OCI-M1 (cell line): ENCODE results near the gene ADPRH.
"Not testable (repeated sequence)": the region's sequence is repeated elsewhere in the genome, so short reads cannot be mapped to it uniquely, and the experiment has no call there.

Source experiments
- DNase-seq: peaks from one replicate; lab custom pipeline; 2025; lab: John Stamatoyannopoulos, UW

ADPRH gene

DNA sequence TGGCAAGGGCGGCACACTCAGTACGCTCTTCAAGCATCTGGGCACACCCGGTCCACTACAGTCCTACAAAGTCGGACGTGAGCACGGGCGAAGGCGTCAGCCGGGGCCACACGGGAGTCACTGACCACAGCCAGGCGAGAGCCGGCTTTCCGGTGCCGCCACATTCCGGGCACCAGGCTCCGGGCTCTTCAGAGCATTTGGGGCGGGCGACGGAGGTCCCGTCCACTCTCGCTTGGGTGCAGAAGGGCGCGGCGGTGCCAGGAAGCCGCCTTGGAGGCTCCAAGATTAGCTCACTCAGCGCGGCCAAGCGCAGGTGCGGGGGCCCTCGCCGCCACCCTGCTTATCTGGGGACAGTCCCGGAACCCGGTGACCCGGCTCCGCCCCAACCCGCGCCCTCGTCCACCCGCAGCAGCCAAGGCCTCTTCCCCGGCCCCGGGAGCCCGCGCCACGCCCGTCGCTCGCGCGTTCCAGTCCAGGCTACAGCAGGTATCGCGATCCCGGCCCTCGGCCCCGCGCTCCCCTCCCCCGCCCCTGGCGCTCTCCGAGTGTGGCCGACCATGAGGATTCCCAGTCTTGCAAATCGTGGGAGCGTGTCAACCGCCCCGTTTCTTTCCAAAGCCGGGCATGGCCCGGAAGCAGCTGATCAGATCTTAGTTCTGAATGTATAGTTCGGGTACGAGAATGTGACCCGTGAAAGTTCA lies at the start of gene ADPRH:
ADPRH (plus strand) TSS at position 127 of the 701 bp plus-strand sequence. CDS start 2,678 bp downstream, outside the sequence.
- DNase-seq: peak; percentile 54

DNA sequence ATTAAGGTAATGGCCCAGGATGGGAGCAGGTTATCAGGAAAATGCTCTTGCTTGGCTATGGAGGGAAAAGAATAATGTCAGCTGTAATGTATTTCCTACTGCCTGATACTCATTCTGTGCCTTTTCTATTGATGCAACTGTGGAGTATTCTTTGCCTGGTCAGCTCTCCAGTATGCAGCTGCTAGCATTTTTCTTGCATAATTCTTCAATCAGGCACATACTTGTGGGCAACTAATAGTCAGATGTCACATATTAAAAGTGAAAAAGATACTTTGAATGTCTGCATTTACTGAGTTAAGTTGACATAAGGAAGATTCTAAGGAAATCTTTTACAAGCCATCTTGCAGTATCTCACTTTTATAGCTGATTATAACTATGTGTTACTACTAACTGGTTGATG lies 49.4 kb upstream of the ADPRH start:
- DNase-seq: no peak

DNA sequence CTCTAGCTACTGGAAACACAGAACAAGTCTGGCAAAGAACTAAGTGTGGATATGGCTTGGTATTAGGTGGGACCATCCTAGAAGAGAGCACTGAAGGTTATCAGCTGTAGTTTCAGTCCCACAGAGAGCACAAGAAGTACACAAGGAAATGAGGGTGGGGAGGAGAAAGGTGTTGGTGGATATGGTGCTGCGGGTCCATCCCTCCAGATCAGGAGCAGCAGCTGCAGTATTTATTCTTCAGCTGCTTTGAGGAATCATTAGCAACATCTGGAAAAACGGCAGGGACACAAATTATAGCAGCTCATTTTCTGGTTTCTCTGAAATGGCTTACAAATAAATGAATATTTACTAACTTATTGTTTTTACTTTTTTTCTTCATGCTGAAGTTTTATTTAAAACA lies 48.8 kb upstream of the ADPRH start:
- DNase-seq: no peak

DNA sequence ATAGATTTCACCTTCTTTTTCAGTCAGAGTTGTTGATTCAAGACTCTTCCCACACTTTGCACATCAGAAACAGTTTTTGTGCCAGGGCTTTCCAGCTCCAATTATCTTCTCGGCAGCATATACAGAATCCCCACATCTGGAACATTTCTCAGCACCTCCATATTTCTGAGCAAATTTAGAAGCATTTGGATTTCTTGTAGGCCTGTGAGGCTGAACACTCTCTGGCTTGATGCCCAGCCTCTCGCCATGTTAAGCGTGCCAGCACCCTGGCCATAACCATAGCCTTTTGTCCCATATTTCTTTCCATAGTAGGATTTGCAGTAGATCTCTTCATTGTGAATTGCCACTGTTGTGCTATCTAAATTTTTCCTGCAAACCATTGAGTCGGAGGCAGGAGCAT lies 48.1 kb upstream of the ADPRH start:
- DNase-seq: no peak

DNA sequence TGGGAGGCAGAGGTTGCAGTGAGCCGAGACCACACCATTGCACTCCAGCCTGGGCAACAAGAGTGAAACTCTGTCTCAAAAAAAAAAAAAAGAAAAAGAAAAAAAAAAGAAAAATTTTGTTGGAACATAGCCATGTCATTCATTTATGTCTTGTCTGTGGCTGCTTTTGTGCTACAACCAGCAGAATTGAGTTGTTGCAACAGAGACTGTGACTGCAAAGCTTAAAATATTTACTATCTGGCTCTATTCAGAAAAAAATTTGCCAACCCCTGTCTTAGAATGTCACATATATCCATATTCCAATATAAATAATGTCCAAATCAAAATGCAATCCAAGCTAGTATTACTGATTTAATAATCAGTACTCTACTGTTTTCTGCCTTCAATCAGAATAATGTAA lies 45.0 kb upstream of the ADPRH start:
- DNase-seq: no peak

DNA sequence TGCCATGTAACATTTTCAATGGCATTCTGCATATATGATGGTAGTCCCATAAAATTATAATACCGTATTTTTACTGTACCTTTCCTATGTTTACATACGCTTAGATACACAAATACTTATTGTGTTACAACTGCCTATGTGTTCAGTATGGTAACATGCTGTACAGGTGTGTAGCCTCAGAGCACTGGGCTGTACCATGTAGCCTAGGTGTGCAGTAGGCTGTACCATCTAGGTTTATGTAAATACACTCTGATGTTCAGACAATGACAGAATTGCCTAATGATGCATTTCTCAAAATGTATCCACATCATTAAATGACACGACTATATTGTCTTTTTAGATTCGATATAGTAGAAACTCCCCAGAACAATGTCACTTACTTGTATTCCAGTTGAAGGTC lies 42.5 kb upstream of the ADPRH start:
- no peak for DNase-seq

DNA sequence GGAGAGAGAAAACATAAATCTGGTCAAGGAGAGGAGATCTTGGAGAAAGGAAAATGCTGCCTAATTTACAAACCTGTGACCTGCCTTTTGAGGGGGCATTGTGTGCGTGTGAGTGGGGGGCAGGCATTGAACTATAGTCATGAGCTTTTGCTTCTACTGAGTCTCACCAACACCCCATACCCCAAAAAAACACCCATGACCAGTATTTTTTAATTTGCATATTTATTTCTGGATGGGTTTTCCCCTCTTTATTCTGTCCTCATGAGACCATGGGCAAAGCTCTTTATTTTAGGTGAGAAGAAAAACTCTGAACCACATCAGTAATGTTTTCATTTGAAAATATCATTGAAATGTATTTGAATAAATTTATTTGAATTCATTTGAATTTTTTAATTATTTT lies 40.5 kb upstream of the ADPRH start:
- DNase-seq: no peak

DNA sequence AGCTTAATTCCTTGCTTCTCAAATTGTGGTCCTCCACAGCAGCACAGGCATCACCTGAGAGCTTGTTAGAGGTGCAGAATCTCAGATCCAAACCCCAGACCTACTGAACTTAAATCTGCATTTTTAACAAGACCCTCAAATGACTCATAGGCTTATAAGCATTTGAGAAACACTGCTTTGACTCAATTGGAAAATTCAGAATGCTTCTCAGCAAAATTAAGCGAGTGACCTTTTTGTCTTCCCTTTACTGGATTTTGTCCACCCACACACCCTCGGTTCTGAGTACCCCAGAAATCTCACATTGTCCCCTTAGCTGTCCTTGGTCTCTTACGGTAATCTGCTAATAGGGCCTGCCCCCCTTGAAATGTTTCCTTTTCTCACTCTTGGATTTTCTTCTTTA lies 37.7 kb upstream of the ADPRH start:
- DNase-seq: no peak

DNA sequence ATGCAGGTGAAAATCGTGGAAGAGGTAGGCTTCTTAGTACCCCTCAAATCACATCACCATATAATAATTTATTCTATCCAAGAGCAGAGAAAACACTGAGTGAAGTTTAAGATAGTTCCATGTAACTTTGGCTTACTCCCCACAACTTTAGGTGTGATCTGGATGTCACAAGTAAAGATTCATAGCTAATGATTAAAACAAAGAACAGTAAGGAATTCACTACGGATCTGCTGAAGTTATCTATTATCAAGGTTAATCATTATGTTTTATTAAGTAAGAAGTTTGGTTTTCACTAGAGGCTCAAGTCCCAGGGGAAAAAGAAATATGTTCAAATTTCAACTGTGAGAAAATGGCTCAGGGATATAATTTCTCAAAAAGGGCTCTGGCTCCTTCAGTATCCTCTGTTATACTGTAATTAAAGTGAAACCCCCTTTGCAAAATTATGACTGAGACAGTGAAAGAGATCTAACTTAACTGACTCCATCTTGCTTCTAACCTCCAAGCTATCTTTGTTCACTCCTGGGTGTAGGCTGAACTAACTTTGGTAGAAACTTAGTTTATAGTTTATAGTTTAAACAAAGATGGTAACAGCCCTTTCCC lies 37.0 kb upstream of the ADPRH start:
- DNase-seq: no peak

DNA sequence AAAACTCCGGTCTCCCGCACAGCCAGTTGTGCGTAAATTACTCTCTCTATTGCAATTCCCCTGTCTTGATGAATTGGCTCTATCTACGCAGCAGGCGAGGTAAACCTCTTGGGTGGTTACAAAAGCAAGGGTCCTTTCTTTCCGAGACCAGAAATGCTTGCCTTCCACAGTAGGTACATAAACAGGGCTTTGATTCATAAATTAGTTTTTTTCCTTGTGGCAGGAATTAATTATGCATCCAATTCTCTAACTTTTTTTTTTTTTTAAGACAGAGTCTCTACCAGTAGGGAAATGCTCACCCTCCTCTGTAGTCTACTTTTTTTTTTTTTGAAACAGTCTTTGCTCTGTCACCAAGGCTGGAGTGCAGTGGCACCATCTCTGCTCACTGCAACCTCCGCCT lies 36.1 kb upstream of the ADPRH start:
- DNase-seq: no peak

DNA sequence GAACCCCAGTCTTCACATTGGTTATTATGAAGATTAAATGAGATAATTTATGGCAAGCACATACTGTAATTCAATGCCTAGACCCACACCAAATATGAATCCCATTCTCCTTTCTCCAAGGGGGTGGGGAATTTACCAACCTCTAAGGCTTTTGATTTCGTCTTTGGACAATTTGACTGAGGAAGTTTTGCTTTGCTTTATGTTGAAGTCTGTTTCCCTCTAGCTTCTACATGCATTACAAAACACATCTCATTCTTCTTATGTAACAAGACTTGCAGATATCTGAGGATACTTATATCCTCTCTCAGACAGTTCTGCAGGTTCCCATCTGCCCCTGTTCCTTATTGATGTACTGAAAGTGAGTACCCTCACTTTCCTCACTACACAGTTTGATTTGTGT lies 32.1 kb upstream of the ADPRH start:
- no peak for DNase-seq

DNA sequence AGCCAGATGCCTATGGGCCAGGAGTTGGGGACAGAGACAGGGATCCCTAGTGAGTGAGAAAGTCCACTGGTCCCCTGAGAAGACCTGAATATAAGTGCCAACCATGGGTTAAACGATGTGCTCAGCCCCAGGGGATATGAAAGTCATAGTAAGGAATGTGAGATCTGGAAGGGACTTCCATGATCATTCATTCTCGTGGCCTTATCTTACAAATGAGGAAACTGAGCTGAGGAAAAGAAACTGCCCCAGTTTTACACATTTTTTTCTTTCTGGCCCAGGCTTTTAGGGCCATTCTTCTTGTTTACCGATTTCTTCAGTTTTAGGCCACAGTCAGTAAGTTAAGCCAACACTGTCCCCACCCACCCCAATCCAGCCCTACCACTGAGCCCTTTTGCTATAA lies 31.0 kb upstream of the ADPRH start:
- no peak for DNase-seq

DNA sequence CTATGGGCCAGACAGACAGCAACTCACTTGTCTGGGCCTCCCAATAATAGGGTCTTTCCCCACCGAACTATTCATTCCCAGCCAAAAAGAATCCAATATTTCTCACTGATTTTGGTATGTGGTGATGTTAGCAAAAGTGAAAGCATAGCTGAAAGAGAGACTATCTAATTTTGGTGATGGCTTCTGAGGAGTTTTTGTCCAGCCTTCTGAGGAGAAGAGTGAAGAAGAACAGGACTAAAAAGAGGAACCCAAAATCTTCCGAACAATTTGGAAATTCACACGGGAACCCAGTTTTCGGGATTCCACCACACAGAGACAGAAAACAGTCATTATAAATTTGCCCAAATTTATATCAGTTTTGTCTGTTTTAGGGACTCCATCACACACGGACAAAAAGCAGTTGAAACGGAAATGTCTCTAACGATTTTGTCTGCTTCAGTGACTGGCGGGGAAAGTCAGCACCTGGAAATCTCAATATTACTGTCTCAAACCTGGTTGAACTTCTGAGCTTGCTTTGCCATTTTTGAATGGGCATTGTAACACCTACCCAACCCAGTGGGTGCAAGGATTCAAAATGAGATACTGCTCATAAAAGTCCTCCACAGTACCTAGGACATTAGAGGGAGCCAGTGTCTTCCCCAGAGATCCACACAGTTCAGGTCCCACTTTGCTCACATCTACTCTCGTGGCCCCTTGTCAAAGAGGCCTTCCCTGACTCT lies 28.9 kb upstream of the ADPRH start:
- no peak for DNase-seq

DNA sequence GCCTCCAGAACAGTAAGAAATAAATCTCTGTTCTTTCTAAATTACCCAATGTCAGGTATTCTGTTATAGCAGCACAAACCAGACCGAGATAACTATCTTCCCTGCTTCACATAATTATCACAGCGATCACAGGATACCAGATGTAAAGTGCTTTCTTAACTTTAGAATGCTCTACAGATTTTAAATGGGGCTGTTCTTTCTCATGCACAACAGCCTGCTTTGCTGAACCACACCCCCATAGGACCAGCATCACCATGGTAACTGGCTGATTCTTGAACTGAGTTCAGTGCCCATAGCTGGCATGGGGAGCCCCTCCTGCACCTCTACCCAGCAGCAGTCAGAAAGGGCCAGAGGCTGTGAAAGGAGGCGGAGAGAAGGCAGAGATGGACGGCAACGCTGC lies 27.7 kb upstream of the ADPRH start:
- DNase-seq: no peak

DNA sequence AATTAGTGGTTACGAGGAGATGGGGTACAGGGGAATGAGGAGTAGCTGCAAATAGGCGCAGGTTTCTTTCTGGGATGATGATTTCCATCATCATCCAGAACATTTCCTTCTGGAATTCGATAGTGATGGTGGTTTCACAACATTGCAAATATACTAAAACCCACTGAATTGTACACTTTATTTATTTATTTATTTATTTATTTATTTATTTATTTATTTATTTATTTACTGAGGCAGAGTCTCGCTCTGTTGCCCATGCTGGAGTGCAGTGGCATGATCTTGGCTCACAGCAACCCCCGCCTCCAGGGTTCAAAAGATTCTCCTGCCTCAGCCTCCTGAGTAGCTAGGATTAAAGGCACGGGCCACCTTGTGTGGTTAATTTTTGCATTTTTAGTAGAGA lies 26.4 kb upstream of the ADPRH start:
- DNase-seq: not testable (repeated sequence)

DNA sequence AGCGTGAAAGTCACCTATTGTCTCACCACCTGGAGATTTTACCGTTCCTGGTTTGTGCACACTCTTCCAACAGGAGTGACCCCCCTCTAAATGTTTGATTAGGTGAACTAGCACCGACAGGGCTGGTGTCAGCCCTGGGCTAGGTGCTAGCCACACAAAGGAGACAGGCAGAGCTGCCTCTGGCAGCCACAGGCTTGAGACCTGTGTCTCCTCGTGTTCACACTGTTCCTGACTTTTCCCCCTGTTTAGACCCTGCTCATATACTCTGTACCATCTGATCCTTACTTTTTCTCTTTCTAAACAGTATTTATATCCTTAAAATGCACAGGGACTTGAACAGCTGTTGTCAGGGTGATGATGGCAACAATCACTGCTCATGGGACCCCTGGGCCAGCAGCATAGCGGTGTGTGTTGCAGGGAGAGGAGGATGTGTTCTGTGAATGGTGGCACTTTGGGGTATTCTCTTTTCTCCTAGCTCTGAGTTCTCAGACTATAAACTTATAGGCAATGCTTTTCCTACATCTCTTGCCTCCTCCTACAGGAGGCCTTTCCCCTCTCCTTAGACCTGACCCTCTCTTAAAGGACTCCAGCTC lies 25.4 kb upstream of the ADPRH start:
- DNase-seq: no peak

DNA sequence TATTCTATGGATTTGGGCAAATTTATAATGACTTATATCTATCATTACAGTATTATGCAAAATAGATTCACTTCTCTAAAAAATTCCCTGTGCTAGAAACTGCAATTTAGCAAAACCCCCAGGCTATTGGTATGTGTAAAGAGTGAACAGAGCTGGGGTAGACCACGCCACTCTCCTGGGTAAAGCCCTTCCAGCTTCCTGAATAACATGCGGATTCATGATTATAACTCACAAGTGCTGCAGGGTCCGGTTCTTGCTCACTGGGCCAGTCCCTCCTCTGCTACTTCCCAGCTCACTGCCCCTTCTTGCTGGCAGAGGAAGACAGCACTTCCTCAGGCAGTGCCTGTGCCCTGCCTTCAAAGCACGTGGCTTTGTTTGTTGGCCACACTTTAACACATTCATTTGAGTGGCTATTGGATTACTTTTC lies 24.0 kb upstream of the ADPRH start:
- DNase-seq: no peak

DNA sequence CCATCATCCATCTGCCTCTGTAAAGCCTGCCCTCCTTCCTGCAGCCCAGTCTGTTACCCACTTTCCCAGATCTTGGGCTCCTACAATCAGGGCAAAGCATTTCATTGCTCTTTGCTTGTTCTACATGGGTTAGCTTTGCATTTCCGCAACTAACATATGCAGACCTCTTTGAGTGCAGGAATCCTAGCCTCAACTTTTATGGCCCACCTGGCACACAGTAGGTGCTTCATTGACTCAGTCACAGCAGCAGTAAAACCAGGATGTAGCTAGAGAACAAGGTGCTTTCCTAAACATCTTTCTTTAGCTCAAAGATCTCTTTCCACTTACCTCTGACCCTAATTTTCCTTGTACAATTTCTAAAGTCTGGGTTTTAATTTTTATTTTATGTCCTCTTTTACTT lies 23.4 kb upstream of the ADPRH start:
- no peak for DNase-seq

DNA sequence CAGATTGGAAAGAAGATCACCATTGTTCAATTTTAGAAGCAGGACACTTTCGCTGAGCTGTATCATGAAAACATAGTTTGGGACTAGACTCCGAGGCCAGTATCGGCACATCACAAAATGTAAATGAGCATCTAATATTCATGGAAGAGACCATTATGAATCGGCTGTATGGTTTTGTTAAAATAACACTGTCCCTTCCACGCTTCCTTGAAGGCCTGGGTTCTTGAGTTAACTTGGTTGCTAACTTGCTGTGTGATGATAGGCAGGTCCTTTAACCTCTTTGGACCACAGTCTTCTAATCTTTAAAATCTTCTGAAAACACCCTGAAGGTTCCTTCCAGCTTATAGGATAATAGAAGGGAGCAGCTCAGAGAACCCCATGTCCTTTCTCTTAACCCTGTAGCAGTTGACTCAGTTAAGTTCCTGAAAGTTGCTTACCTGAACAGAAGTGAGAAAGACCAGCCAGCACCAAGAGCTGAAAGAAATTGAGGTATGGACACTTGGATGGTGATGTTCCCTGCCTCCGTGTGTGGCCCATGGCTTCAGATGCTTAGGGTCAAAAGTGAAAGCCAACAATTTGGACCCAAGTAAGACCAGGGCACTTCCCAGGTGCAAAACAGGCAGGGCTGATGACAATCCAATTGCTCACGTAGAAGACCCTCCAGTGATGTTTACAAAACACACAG lies 22.0 kb upstream of the ADPRH start:
- DNase-seq: no peak

DNA sequence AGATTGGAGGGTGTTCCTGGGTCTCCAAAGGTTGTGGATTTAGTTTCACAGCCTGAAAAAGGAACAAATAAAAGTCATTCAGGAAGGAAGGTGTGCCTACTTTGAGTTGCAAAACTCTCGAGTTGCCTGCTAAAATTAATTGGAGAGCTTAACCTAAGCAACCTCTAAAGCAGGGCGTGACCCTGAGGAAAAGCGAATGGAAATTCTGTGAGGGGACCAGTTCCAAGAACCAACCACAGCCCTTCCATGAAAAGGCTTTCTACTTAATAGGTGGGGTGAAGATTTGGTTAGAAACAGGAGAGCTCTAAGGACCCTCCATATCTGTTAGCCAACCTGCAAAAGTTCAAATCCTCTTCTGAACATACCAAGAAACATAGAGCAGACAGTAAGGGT lies 21.4 kb upstream of the ADPRH start:
- peak; percentile 72 for DNase-seq

DNA sequence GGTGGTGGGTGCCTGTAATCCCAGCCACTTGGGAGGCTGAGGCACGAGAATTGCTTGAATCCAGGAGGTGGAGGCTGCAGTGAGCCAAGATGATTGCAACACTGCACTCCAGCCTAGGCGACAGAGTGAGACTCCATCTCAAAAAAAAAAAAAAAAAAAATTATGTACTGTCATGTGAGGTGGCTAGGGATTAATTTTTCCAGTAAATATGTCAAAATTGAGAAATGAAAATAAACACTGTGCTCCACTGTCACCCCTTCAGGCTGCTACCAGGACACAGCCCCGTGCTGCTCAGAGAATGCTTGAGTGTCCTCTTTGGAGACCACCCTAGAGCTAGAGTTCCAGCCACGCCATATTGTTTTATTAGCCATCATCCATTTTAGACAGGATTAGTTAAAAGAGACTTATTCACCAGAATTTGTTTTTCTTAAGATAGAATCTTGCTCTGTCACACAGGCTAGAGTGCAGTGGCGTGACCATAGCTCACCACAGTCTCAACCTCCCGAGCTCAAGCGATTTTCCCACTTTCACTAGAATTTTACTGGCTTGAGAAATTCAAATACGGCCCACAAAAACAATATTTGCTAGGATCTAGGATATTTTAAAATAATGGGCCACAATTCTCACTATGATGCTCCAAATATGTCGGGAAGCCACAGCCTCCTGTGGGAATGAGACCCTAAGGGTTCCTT lies 20.5 kb upstream of the ADPRH start:
- peak; percentile 43 for DNase-seq

DNA sequence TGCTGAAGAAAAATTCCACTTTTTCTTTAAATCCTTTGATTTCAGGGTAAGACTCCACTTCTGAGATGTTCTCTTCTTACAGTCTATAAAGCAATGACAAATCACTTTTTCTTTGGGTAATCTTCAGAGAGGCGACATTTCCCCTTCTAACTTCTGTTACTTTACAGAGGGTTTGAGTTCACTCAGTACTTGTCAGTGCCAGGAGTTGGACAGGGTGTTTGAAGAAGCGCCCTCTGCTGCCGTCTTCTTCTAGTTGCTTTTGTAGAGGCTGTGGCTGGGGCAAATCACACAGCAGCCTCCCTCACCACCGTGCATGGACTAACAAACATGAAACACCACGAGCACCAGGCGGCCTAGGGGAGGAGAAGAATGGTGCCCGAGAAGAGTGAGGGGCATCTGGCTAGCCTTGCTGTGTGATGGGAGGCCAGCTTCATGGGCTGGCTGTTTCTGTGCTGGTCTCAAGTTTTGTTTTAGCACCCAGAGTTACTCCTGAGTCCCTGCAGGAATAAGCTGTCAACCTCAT lies 19.8 kb upstream of the ADPRH start, which contains the start of gene CD80:
CD80 (minus strand) TSS at position 174 of the 523 bp plus-strand sequence. CDS start 1,886 bp downstream, outside the sequence.
- peak; percentile 88 for DNase-seq
